Fibroblast of lung (primary cell): ENCODE measurements around the gene CNPPD1. TPM values are rescaled to one million over a fixed set of nuclear protein-coding genes. Genes with fewer than 3 reads are reported as not detected.

Source experiments
- DNase-seq, 2 donors: peaks; one replicate each; pipeline versions ENCODE4 v3.0.0 to v3.0.0-alpha.2; 2010; ENCODE audit warnings: low read depth in 2 of 2
- H2AFZ ChIP-seq: 2 replicates; pipeline ENCODE4 v1.5.1; 2012; ENCODE audit warnings: low read length, control low read depth, inconsistent platforms
- H3K27ac ChIP-seq: 2 replicates; pipeline ENCODE4 v1.5.1; 2011; ENCODE audit warnings: low read length, control low read depth; ENCODE audit not compliant: insufficient read depth
- H3K27me3 ChIP-seq: 2 replicates; pipeline ENCODE4 v1.5.1; 2011; ENCODE audit warnings: mild to moderate bottlenecking, low read length; ENCODE audit not compliant: control insufficient read depth, insufficient read depth
- H3K36me3 ChIP-seq: 2 replicates; pipeline ENCODE4 v1.5.1; 2011; ENCODE audit warnings: low read length; ENCODE audit not compliant: control insufficient read depth, insufficient read depth
- H3K4me1 ChIP-seq: 2 replicates; pipeline ENCODE4 v1.5.1; 2011; ENCODE audit warnings: low read length; ENCODE audit not compliant: control insufficient read depth, insufficient read depth; ENCODE audit errors: extremely low read depth
- H3K4me2 ChIP-seq: 2 replicates; pipeline ENCODE4 v1.5.1; 2011; ENCODE audit warnings: low read length, control low read depth; ENCODE audit not compliant: insufficient read depth; ENCODE audit errors: extremely low read depth
- H3K4me3 ChIP-seq, 4 experiments: fragments of 200-600 bp in 1 of 4; sonication (generic) in 1 of 4; replicated peaks in 1 of 4; 2 replicates each; pipeline ENCODE4 v1.5.1; 2011 to 2016; ENCODE audit warnings: low read length in 4 of 4, low read depth in 3 of 4, mild to moderate bottlenecking in 3 of 4, control low read depth in 2 of 4, inconsistent platforms in 1 of 4, mixed read lengths in 1 of 4; ENCODE audit not compliant: insufficient read depth in 1 of 4; ENCODE audit errors: control extremely low read depth in 1 of 4
- H3K79me2 ChIP-seq: 2 replicates; pipeline ENCODE4 v1.5.1; 2012; ENCODE audit warnings: mild to moderate bottlenecking, low read length, inconsistent platforms; ENCODE audit not compliant: control insufficient read depth, insufficient read depth
- H3K9ac ChIP-seq: 2 replicates; pipeline ENCODE4 v1.5.1; 2011; ENCODE audit warnings: mild to moderate bottlenecking, low read length, control low read depth; ENCODE audit not compliant: insufficient read depth
- H3K9me3 ChIP-seq: 2 replicates; pipeline ENCODE4 v1.5.1; 2012; ENCODE audit warnings: low read depth, low read length; ENCODE audit not compliant: control insufficient read depth, insufficient read depth
- H4K20me1 ChIP-seq: 2 replicates; pipeline ENCODE4 v1.5.1; 2011; ENCODE audit warnings: low read length; ENCODE audit not compliant: control insufficient read depth, insufficient read depth; ENCODE audit errors: extremely low read depth
- CTCF ChIP-seq, 2 donors: IDR thresholded peaks in 1 of 2; conservative IDR thresholded peaks in 1 of 2; 1 replicate in 1 of 2; 2 replicates in 1 of 2; pipeline ENCODE4 v1.5.1; 2011 to 2012; ENCODE audit warnings: low read length in 2 of 2, control low read depth in 1 of 2, inconsistent platforms in 1 of 2, low read depth in 1 of 2, mild to moderate bottlenecking in 1 of 2
- EZH2 ChIP-seq: IDR thresholded peaks from 2 replicates; pipeline ENCODE4 v1.5.1; 2012; ENCODE audit warnings: low read length, control low read depth, mild to moderate bottlenecking; ENCODE audit errors: missing control alignments
- polyA plus RNA-seq, 2 donors: library from polyadenylated mRNA; depleted of rRNA in 1 of 2; stranded (reverse) in 1 of 2; unstranded in 1 of 2; fragments of >200 nt; gene quantifications; 2 replicates each; pipeline ENCODE4 v1.2.1, GENCODE V29; 2011 to 2012; ENCODE audit warnings: missing spikeins in 1 of 2
- total RNA-seq: library from RNA; depleted of rRNA; stranded (reverse); fragments of >200 nt; gene quantifications from 2 replicates; pipeline ENCODE4 v1.2.1, GENCODE V29; 2014

Gene CNPPD1
- total and polyA plus RNA-seq, 2 donors (not counting 1 experiment from before 2014, with no cell fraction given) = 33.5 to 42.2 TPM

- Histone ChIP-seq H4K20me1 (no peaks in the 10 kb centered on the region), H3K4me1 (peaks cover 6% of the 10 kb centered on the region), H2AFZ (no peak overlapping the region), H3K9me3 (no peaks in the 10 kb centered on the region), H3K79me2 (no peaks in the 10 kb centered on the region), H3K36me3 (no peaks in the 10 kb centered on the region), H3K9ac (no peak overlapping the region), H3K4me3 (peak overlapping the region in 1 of 4 experiments; percentile 5), H3K27ac (no peak overlapping the region), H3K4me2 (no peak overlapping the region), H3K27me3 (no peaks in the 10 kb centered on the region)
- no peak for TF ChIP-seq EZH2
- TF ChIP-seq CTCF (conservative IDR thresholded peaks at IDR 0.05 in 1 of 2, IDR thresholded peaks at IDR 0.05 in 1 of 2; ENCODE audit: low read depth in 1 of 2, low read length in 2 of 2) = no peak
- DNase-seq = peak; percentile 66 to 80
Observed at GRCh38 chr2:219124381-219125110, 52.2 kb downstream of the CNPPD1 start.

GRCh38 chr2:219123356-219124135 lies 53.2 kb downstream of the CNPPD1 start:
- Histone ChIP-seq H3K4me3 (no peak overlapping the region), H3K27me3 (no peaks in the 10 kb centered on the region), H3K9me3 (no peaks in the 10 kb centered on the region)

More at GRCh38 chr2:219123356-219124135, 53.2 kb downstream of the CNPPD1 start:
- no peak overlapping the region for H2AFZ ChIP-seq
- no peaks in the 10 kb centered on the region for H3K79me2 ChIP-seq
- no peak for DNase-seq
- no peak overlapping the region for H3K27ac ChIP-seq
- H3K36me3 ChIP-seq = no peaks in the 10 kb centered on the region
- H3K4me2 ChIP-seq = no peak overlapping the region
- H4K20me1 ChIP-seq = no peaks in the 10 kb centered on the region
- no peak for TF ChIP-seq CTCF (conservative IDR thresholded peaks at IDR 0.05 in 1 of 2, IDR thresholded peaks at IDR 0.05 in 1 of 2; ENCODE audit: low read depth in 1 of 2, low read length in 2 of 2)
- TF ChIP-seq EZH2 = no peak
- H3K4me1 ChIP-seq = peaks cover 6% of the 10 kb centered on the region
- H3K9ac ChIP-seq = no peak overlapping the region
